SK-N-SH (cell line): ENCODE data around the gene PACC1.

Experiments
- CTCF ChIP-seq: fragments of 200-600 bp; sonication (generic); IDR thresholded peaks from 2 replicates; pipeline ENCODE4 v1.6.1; 2017; ENCODE audit warnings: antibody characterized with exemption, mild to moderate bottlenecking, moderate library complexity
- RAD21 ChIP-seq: IDR thresholded peaks from 2 replicates; pipeline ENCODE4 v1.6.1; 2012; ENCODE audit warnings: mild to moderate bottlenecking, low read length

GRCh38 chr1:212355230-212355969 lies 59.3 kb downstream of the PACC1 start:
- no peak for TF ChIP-seq RAD21
- no peak for TF ChIP-seq CTCF
